ENCODE data around the gene UPF3B.
A peak's percentile ranks its signal among the peaks of the same experiment; 100 is the strongest.

The UPF3B gene

GRCh38 chrX:119887721-119888425 is 35.1 kb upstream of the UPF3B start:
- 37% methylated on average over 32 of the region's 40 CpGs for WGBS (ENCODE audit: insufficient coverage)
- H3K27ac ChIP-seq (ENCODE audit: insufficient read depth in 1 of 2, low read depth in 1 of 2, low read length in 2 of 2, poor library complexity in 1 of 2, severe bottlenecking in 2 of 2): no peak overlapping the region
- H3K4me1 ChIP-seq (ENCODE audit: control extremely low read depth in 1 of 4, control insufficient read depth in 4 of 4, insufficient read depth in 4 of 4, low read length in 3 of 4): peaks cover 0 to 2% (median 0%) of the 10 kb centered on the region in 4 experiments
- no peaks in the 10 kb centered on the region for H3K9me3 ChIP-seq (ENCODE audit: control extremely low read depth in 1 of 5, control insufficient read depth in 4 of 5, insufficient read depth in 2 of 5, low read depth in 1 of 5, low read length in 4 of 5)
- ChIA-PET POLR2A (interaction anchor here (0.6 kb wide), 2 partner anchors 112 to 153 kb away, joined by 3 read pairs; no protein-coding TSS in a partner anchor), CTCF (interaction anchor here (0.6 to 1.8 kb wide), 6 partner anchors 9 to 1499 kb away, joined by 3 to 6 read pairs (median 4); no protein-coding TSS in a partner anchor)
- peak; percentile 56 to 78 (median 72) for DNase-seq
- no peaks in the 10 kb centered on the region for H3K36me3 ChIP-seq (ENCODE audit: control insufficient read depth in 4 of 4, insufficient read depth in 4 of 4, low read length in 3 of 4)
- peaks cover 0 to 11% (median 0%) of the 10 kb centered on the region in 5 experiments for H3K27me3 ChIP-seq (replicated peaks in 2 of 5; ENCODE audit: control insufficient read depth in 4 of 5, insufficient read depth in 5 of 5, low read length in 4 of 5)
- H3K4me3 ChIP-seq (ENCODE audit: control insufficient read depth in 1 of 7, extremely low read depth in 1 of 7, insufficient read depth in 4 of 7, low read depth in 2 of 7, low read length in 6 of 7): peak overlapping the region in 4 of 7 experiments; percentile 13 to 71 (median 53)

GRCh38 chrX:119885554-119886428 is 33.0 kb upstream of the UPF3B start:
- WGBS (ENCODE audit: insufficient coverage): 85% methylated on average over 9 of the region's 11 CpGs
- POLR2A ChIA-PET: no interaction called here
- peaks cover 0 to 2% (median 0%) of the 10 kb centered on the region in 4 experiments for H3K4me1 ChIP-seq (ENCODE audit: control extremely low read depth in 1 of 4, control insufficient read depth in 4 of 4, insufficient read depth in 4 of 4, low read length in 3 of 4)
- no peaks in the 10 kb centered on the region for H3K9me3 ChIP-seq (ENCODE audit: control extremely low read depth in 1 of 5, control insufficient read depth in 4 of 5, insufficient read depth in 2 of 5, low read depth in 1 of 5, low read length in 4 of 5)
- peak; percentile 21 to 58 (median 49) for DNase-seq
- CTCF ChIA-PET: no interaction called here
- H3K27me3 ChIP-seq (replicated peaks in 2 of 5; ENCODE audit: control insufficient read depth in 4 of 5, insufficient read depth in 5 of 5, low read length in 4 of 5): peaks cover 0 to 11% (median 0%) of the 10 kb centered on the region in 5 experiments
- no peaks in the 10 kb centered on the region for H3K36me3 ChIP-seq (ENCODE audit: control insufficient read depth in 4 of 4, insufficient read depth in 4 of 4, low read length in 3 of 4)
- no peak overlapping the region for H3K4me3 ChIP-seq (ENCODE audit: control insufficient read depth in 1 of 7, extremely low read depth in 1 of 7, insufficient read depth in 4 of 7, low read depth in 2 of 7, low read length in 6 of 7)
- H3K27ac ChIP-seq (ENCODE audit: insufficient read depth in 1 of 2, low read depth in 1 of 2, low read length in 2 of 2, poor library complexity in 1 of 2, severe bottlenecking in 2 of 2): no peak overlapping the region

GRCh38 chrX:119880552-119881437 is 28.0 kb upstream of the UPF3B start:
- Histone ChIP-seq H3K27ac (ENCODE audit: insufficient read depth in 1 of 2, low read depth in 1 of 2, low read length in 2 of 2, poor library complexity in 1 of 2, severe bottlenecking in 2 of 2) (no peak overlapping the region), H3K9me3 (ENCODE audit: control extremely low read depth in 1 of 5, control insufficient read depth in 4 of 5, insufficient read depth in 2 of 5, low read depth in 1 of 5, low read length in 4 of 5) (no peaks in the 10 kb centered on the region), H3K36me3 (ENCODE audit: control insufficient read depth in 4 of 4, insufficient read depth in 4 of 4, low read length in 3 of 4) (peaks cover 0 to 8% (median 2%) of the 10 kb centered on the region in 4 experiments), H3K4me1 (ENCODE audit: control extremely low read depth in 1 of 4, control insufficient read depth in 4 of 4, insufficient read depth in 4 of 4, low read length in 3 of 4) (no peaks in the 10 kb centered on the region), H3K27me3 (replicated peaks in 2 of 5; ENCODE audit: control insufficient read depth in 4 of 5, insufficient read depth in 5 of 5, low read length in 4 of 5) (no peaks in the 10 kb centered on the region), H3K4me3 (ENCODE audit: control insufficient read depth in 1 of 7, extremely low read depth in 1 of 7, insufficient read depth in 4 of 7, low read depth in 2 of 7, low read length in 6 of 7) (no peak overlapping the region)
- WGBS (ENCODE audit: insufficient coverage): 75% methylated on average over 11 of the region's 11 CpGs
- DNase-seq: peak; percentile 50 to 71 (median 65)
- ChIA-PET CTCF (interaction anchor here (0.6 to 0.9 kb wide), 2 partner anchors 45 to 90 kb away, joined by 3 read pairs; partner anchors contain the start of gene RPL39), POLR2A (no interaction called here)

GRCh38 chrX:119880076-119880475 is 27.3 kb upstream of the UPF3B start:
- POLR2A ChIA-PET: no interaction called here
- Histone ChIP-seq H3K27ac (ENCODE audit: insufficient read depth in 1 of 2, low read depth in 1 of 2, low read length in 2 of 2, poor library complexity in 1 of 2, severe bottlenecking in 2 of 2) (no peak overlapping the region), H3K9me3 (ENCODE audit: control extremely low read depth in 1 of 5, control insufficient read depth in 4 of 5, insufficient read depth in 2 of 5, low read depth in 1 of 5, low read length in 4 of 5) (no peaks in the 10 kb centered on the region), H3K27me3 (replicated peaks in 2 of 5; ENCODE audit: control insufficient read depth in 4 of 5, insufficient read depth in 5 of 5, low read length in 4 of 5) (no peaks in the 10 kb centered on the region), H3K36me3 (ENCODE audit: control insufficient read depth in 4 of 4, insufficient read depth in 4 of 4, low read length in 3 of 4) (peaks cover 0 to 8% (median 2%) of the 10 kb centered on the region in 4 experiments), H3K4me3 (ENCODE audit: control insufficient read depth in 1 of 7, extremely low read depth in 1 of 7, insufficient read depth in 4 of 7, low read depth in 2 of 7, low read length in 6 of 7) (no peak overlapping the region), H3K4me1 (ENCODE audit: control extremely low read depth in 1 of 4, control insufficient read depth in 4 of 4, insufficient read depth in 4 of 4, low read length in 3 of 4) (no peaks in the 10 kb centered on the region)
- DNase-seq: no peak
- 80% methylated on average over 1 of the region's 5 CpGs for WGBS (ENCODE audit: insufficient coverage)
- CTCF ChIA-PET: interaction anchor here (0.6 to 0.9 kb wide), 2 partner anchors 44 to 89 kb away, joined by 3 read pairs; partner anchors contain the start of gene RPL39

GRCh38 chrX:119878740-119879139 is 26.0 kb upstream of the UPF3B start:
- no CpG with 5 or more reads among the region's 2 CpGs for WGBS (ENCODE audit: insufficient coverage)
- no peaks in the 10 kb centered on the region for H3K9me3 ChIP-seq (ENCODE audit: control extremely low read depth in 1 of 5, control insufficient read depth in 4 of 5, insufficient read depth in 2 of 5, low read depth in 1 of 5, low read length in 4 of 5)
- POLR2A ChIA-PET: no interaction called here
- CTCF ChIA-PET: interaction anchor here (0.8 to 1.3 kb wide), 4 partner anchors 9 to 87 kb away, joined by 3 to 6 read pairs (median 4); partner anchors contain the start of gene RPL39
- no peaks in the 10 kb centered on the region for H3K27me3 ChIP-seq (replicated peaks in 2 of 5; ENCODE audit: control insufficient read depth in 4 of 5, insufficient read depth in 5 of 5, low read length in 4 of 5)
- H3K27ac ChIP-seq (ENCODE audit: insufficient read depth in 1 of 2, low read depth in 1 of 2, low read length in 2 of 2, poor library complexity in 1 of 2, severe bottlenecking in 2 of 2): no peak overlapping the region
- no peaks in the 10 kb centered on the region for H3K4me1 ChIP-seq (ENCODE audit: control extremely low read depth in 1 of 4, control insufficient read depth in 4 of 4, insufficient read depth in 4 of 4, low read length in 3 of 4)
- peaks cover 0 to 8% (median 2%) of the 10 kb centered on the region in 4 experiments for H3K36me3 ChIP-seq (ENCODE audit: control insufficient read depth in 4 of 4, insufficient read depth in 4 of 4, low read length in 3 of 4)
- no peak for DNase-seq
- no peak overlapping the region for H3K4me3 ChIP-seq (ENCODE audit: control insufficient read depth in 1 of 7, extremely low read depth in 1 of 7, insufficient read depth in 4 of 7, low read depth in 2 of 7, low read length in 6 of 7)

GRCh38 chrX:119871599-119872395 is 19.0 kb upstream of the UPF3B start, which contains the start of the genes NDUFA1 and RNF113A:
TSS of gene NDUFA1 (plus strand) at chrX:119871832. CDS start at chrX:119871912, 80 bp downstream.
TSS of gene RNF113A (minus strand) at chrX:119871733. CDS start at chrX:119871613, 120 bp downstream.
- peaks cover 0 to 5% (median 0%) of the 10 kb centered on the region in 5 experiments for H3K9me3 ChIP-seq (ENCODE audit: control extremely low read depth in 1 of 5, control insufficient read depth in 4 of 5, insufficient read depth in 2 of 5, low read depth in 1 of 5, low read length in 4 of 5)
- H3K27me3 ChIP-seq (replicated peaks in 2 of 5; ENCODE audit: control insufficient read depth in 4 of 5, insufficient read depth in 5 of 5, low read length in 4 of 5): peaks cover 0 to 10% (median 0%) of the 10 kb centered on the region in 5 experiments
- POLR2A ChIA-PET: interaction anchor here (1.0 to 2.3 kb wide), 2 partner anchors 19 to 80 kb away, joined by 3 to 10 read pairs; partner anchors contain the start of gene RPL39
- 41% methylated on average over 59 of the region's 62 CpGs for WGBS (ENCODE audit: insufficient coverage)
- H3K4me3 ChIP-seq (ENCODE audit: control insufficient read depth in 1 of 7, extremely low read depth in 1 of 7, insufficient read depth in 4 of 7, low read depth in 2 of 7, low read length in 6 of 7): peak within 1 kb of the TSS; percentile 72 to 93 (median 84)
- H3K27ac ChIP-seq (ENCODE audit: insufficient read depth in 1 of 2, low read depth in 1 of 2, low read length in 2 of 2, poor library complexity in 1 of 2, severe bottlenecking in 2 of 2): peak within 1 kb of the TSS; percentile 85 to 95
- peaks cover 0 to 14% (median 10%) of the 10 kb centered on the region in 4 experiments for H3K4me1 ChIP-seq (ENCODE audit: control extremely low read depth in 1 of 4, control insufficient read depth in 4 of 4, insufficient read depth in 4 of 4, low read length in 3 of 4)
- peak; percentile 82 to 94 (median 91) for DNase-seq
- CTCF ChIA-PET: interaction anchor here (1.3 to 2.4 kb wide), 2 partner anchors 10 to 11 kb away, joined by 4 to 7 read pairs; no protein-coding TSS in a partner anchor
- H3K36me3 ChIP-seq (ENCODE audit: control insufficient read depth in 4 of 4, insufficient read depth in 4 of 4, low read length in 3 of 4): peaks cover 0 to 4% (median 0%) of the 10 kb centered on the region in 4 experiments

Measured in common myeloid progenitor, CD34-positive (primary cell).